Transverse colon (tissue), 4 donors: ENCODE results near the gene FCHSD2.
A peak's percentile ranks its signal among the peaks of the same experiment; 100 is the strongest.

Experiments used
- CTCF ChIP-seq, 5 experiments: fragments of 200-600 bp in 3 of 5; fragments of 450-650 bp in 2 of 5; sonication (generic) in 3 of 5; IDR thresholded peaks; 1 replicate in 2 of 5; 2 replicates in 3 of 5; pipeline ENCODE4 v1.5.1; 2016 to 2017; ENCODE audit warnings: antibody characterized with exemption in 5 of 5, inconsistent platforms in 3 of 5, mild to moderate bottlenecking in 2 of 5, moderate library complexity in 1 of 5
- POLR2AphosphoS5 ChIP-seq, 3 donors: sonication (generic); formaldehyde crosslinking; IDR thresholded peaks; one replicate each; pipeline ENCODE4 v1.6.1; 2016; ENCODE audit warnings: antibody characterized with exemption in 3 of 3

GRCh38 chr11:72787216-72788104 lies 354.7 kb downstream of the FCHSD2 start:
- peak in 4 of 5 experiments; percentile 25 to 72 (median 40) for TF ChIP-seq CTCF (IDR thresholded peaks at IDR 0.05)
- peak; percentile 6 to 48 (median 37) for TF ChIP-seq POLR2AphosphoS5 (IDR thresholded peaks at IDR 0.05)
